CD4-positive, alpha-beta memory T cell (primary cell): ENCODE measurements around the gene GRIP1. TPM values are rescaled to one million over a fixed set of nuclear protein-coding genes. Genes with fewer than 3 reads are reported as not detected.
"Not testable (repeated sequence)": the region's sequence is repeated elsewhere in the genome, so short reads cannot be mapped to it uniquely, and the experiment has no call there.

Experiments used
- CTCF ChIA-PET: fragments of 350-600 bp; sonication (Branson Sonifier 250); formaldehyde crosslinking; loops from one replicate; lab custom pipeline; 2021; ENCODE audit warnings: inconsistent platforms; ENCODE audit not compliant: partially characterized antibody; lab: Charles Lee
- POLR2A ChIA-PET: fragments of 350-600 bp; sonication (Branson Sonifier 250); formaldehyde crosslinking; loops from one replicate; lab custom pipeline; 2021; ENCODE audit not compliant: partially characterized antibody; lab: Charles Lee
- DNase-seq, 5 donors: peaks; one replicate each; pipeline versions ENCODE4 v3.0.0 to v3.0.0-alpha.2; 2020 to 2022; ENCODE audit warnings: mixed read lengths in 1 of 5
- H3K27ac ChIP-seq: one replicate; pipeline ENCODE4 v1.7.0; 2013; ENCODE audit warnings: low read depth, low read length
- H3K27me3 ChIP-seq: 2 replicates; pipeline ENCODE4 v1.7.0; 2013; ENCODE audit warnings: mild to moderate bottlenecking, low read length, moderate library complexity; ENCODE audit not compliant: insufficient read depth
- H3K36me3 ChIP-seq: 2 replicates; pipeline ENCODE4 v1.7.0; 2013; ENCODE audit warnings: mild to moderate bottlenecking, low read length, moderate library complexity; ENCODE audit not compliant: insufficient read depth
- H3K4me1 ChIP-seq: 2 replicates; pipeline ENCODE4 v1.7.0; 2013; ENCODE audit warnings: mild to moderate bottlenecking, low read length, moderate library complexity; ENCODE audit not compliant: insufficient read depth
- H3K4me3 ChIP-seq, 2 donors: one replicate each; pipeline ENCODE4 v1.7.0; 2013; ENCODE audit warnings: low read length in 2 of 2, mild to moderate bottlenecking in 1 of 2
- H3K9me3 ChIP-seq, 2 donors: one replicate each; pipeline ENCODE4 v1.7.0; 2013; ENCODE audit warnings: low read length in 2 of 2, control low read depth in 1 of 2; ENCODE audit not compliant: control insufficient read depth in 1 of 2
- H3K27ac Mint-ChIP-seq, 7 donors: one replicate each; pipeline ENCODE4 v1.8.0; 2020 to 2021; ENCODE audit warnings: mixed read lengths in 7 of 7, mild to moderate bottlenecking in 6 of 7, inconsistent platforms in 3 of 7, moderate library complexity in 3 of 7
- H3K27me3 Mint-ChIP-seq, 2 donors: one replicate each; pipeline ENCODE4 v1.8.0; 2020 to 2021; ENCODE audit warnings: mixed read lengths in 2 of 2
- H3K36me3 Mint-ChIP-seq, 2 donors: one replicate each; pipeline ENCODE4 v1.8.0; 2020 to 2021; ENCODE audit warnings: mixed read lengths in 2 of 2, inconsistent platforms in 1 of 2, mild to moderate bottlenecking in 1 of 2
- H3K4me1 Mint-ChIP-seq, 4 donors: one replicate each; pipeline ENCODE4 v1.8.0; 2020 to 2021; ENCODE audit warnings: mixed read lengths in 4 of 4, mild to moderate bottlenecking in 1 of 4
- H3K4me3 Mint-ChIP-seq, 8 donors: one replicate each; pipeline ENCODE4 v1.8.0; 2020 to 2021; ENCODE audit warnings: mixed read lengths in 8 of 8, mild to moderate bottlenecking in 7 of 8, moderate library complexity in 6 of 8, inconsistent platforms in 3 of 8
- H3K9me3 Mint-ChIP-seq, 8 donors: one replicate each; pipeline ENCODE4 v1.8.0; 2020 to 2021; ENCODE audit warnings: mixed read lengths in 8 of 8, mild to moderate bottlenecking in 5 of 8, inconsistent platforms in 3 of 8, moderate library complexity in 1 of 8
- intact Hi-C: fragments of 100-400 bp; cut with micrococcal nuclease; formaldehyde crosslinking; loops from one replicate; pipeline ENCODE4 v1.15.1; 2023
- polyA plus RNA-seq, 2 donors: library from polyadenylated mRNA; unstranded; fragments of 300-500 nt; fragmentation: Illumina TruSeq; gene quantifications; one replicate each; pipeline ENCODE4 v1.2.3, GENCODE V29; 2021
- total RNA-seq, 2 experiments: library from RNA; stranded (reverse); gene quantifications; one replicate each; pipeline ENCODE4 v1.2.3, GENCODE V29; 2021

The GRIP1 gene
- total and polyA plus RNA-seq, 4 experiments from 2014 or later: 0.52 to 3.3 (median 1.5) TPM

- H3K27ac ChIP-seq: no peak overlapping the region
- H3K4me3 ChIP-seq: no peak overlapping the region
- Mint-ChIP-seq H3K27ac (no peak overlapping the region), H3K4me3 (no peak overlapping the region), H3K27me3 (peaks cover 0 to 1% of the 10 kb centered on the region in 2 donors), H3K36me3 (no peaks in the 10 kb centered on the region), H3K9me3 (peaks cover 0 to 5% (median 0%) of the 10 kb centered on the region in 8 donors), H3K4me1 (no peaks in the 10 kb centered on the region)
- no peaks in the 10 kb centered on the region for H3K9me3 ChIP-seq
- ChIA-PET CTCF (no interaction called here), POLR2A (no interaction called here)
- no peak for DNase-seq
- no peaks in the 10 kb centered on the region for H3K4me1 ChIP-seq
- intact Hi-C loops: no loop called here
- no peaks in the 10 kb centered on the region for H3K36me3 ChIP-seq
- peaks cover 5% of the 10 kb centered on the region for H3K27me3 ChIP-seq
Observed at GRCh38 chr12:66514581-66514980, 164.3 kb downstream of the GRIP1 start.

- H3K36me3 ChIP-seq: no peaks in the 10 kb centered on the region
- Mint-ChIP-seq H3K9me3 (peaks cover 0 to 5% (median under 1%) of the 10 kb centered on the region in 8 donors), H3K36me3 (no peaks in the 10 kb centered on the region), H3K27me3 (peaks cover 0 to 1% of the 10 kb centered on the region in 2 donors), H3K4me3 (no peak overlapping the region), H3K4me1 (no peaks in the 10 kb centered on the region), H3K27ac (no peak overlapping the region)
- ChIA-PET CTCF (no interaction called here), POLR2A (no interaction called here)
- H3K27ac ChIP-seq: no peak overlapping the region
- intact Hi-C loops: no loop called here
- no peaks in the 10 kb centered on the region for H3K9me3 ChIP-seq
- H3K27me3 ChIP-seq: peaks cover 2% of the 10 kb centered on the region
- no peak overlapping the region for H3K4me3 ChIP-seq
- DNase-seq: no peak
- no peaks in the 10 kb centered on the region for H3K4me1 ChIP-seq
Observed at GRCh38 chr12:66508025-66508424, 170.9 kb downstream of the GRIP1 start.

DNA sequence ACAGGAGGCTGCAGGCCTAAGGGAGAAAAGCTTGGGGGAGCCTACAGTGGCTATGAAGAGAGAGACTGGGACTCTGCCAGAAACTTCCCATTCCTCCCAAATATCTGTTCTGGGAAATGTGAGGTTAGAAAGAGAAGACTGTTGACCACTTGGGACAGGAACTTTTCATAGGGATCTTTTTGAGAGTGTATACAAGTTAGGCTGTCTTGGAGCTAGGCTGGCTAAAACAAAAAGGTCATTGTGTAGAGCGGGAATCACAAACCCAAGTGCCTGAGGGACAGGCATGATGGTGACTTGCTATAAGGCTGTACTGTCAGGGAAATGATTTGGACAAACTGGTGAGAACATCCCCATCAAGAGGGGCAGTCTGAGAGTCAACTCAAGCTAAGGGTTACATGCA lies 175.1 kb downstream of the GRIP1 start:
- H3K27ac ChIP-seq: no peak overlapping the region
- Mint-ChIP-seq H3K4me3 (no peak overlapping the region), H3K4me1 (no peaks in the 10 kb centered on the region), H3K27ac (no peak overlapping the region), H3K9me3 (peaks cover 0 to 5% (median 0%) of the 10 kb centered on the region in 8 donors), H3K27me3 (peaks cover 0 to 5% of the 10 kb centered on the region in 2 donors), H3K36me3 (no peaks in the 10 kb centered on the region)
- ChIA-PET CTCF (no interaction called here), POLR2A (no interaction called here)
- DNase-seq: no peak
- no peak overlapping the region for H3K4me3 ChIP-seq
- no peaks in the 10 kb centered on the region for H3K27me3 ChIP-seq
- no peaks in the 10 kb centered on the region for H3K9me3 ChIP-seq
- H3K36me3 ChIP-seq: no peaks in the 10 kb centered on the region
- intact Hi-C loops: no loop called here
- no peaks in the 10 kb centered on the region for H3K4me1 ChIP-seq

- no peak for DNase-seq
- H3K4me3 Mint-ChIP-seq: no peak overlapping the region
- no peaks in the 10 kb centered on the region for H3K27me3 ChIP-seq
- H3K9me3 ChIP-seq: no peaks in the 10 kb centered on the region
- no peak overlapping the region for H3K27ac ChIP-seq
- CTCF ChIA-PET: no interaction called here
- no peak overlapping the region for H3K27ac Mint-ChIP-seq
- H3K4me1 ChIP-seq: no peaks in the 10 kb centered on the region
- H3K9me3 Mint-ChIP-seq: peaks cover 0 to 5% (median 0%) of the 10 kb centered on the region in 8 donors
- peaks cover 0 to 4% of the 10 kb centered on the region in 2 donors for H3K27me3 Mint-ChIP-seq
- no peaks in the 10 kb centered on the region for H3K4me1 Mint-ChIP-seq
- H3K4me3 ChIP-seq: no peak overlapping the region
- H3K36me3 Mint-ChIP-seq: no peaks in the 10 kb centered on the region
- POLR2A ChIA-PET: interaction anchor here (0.6 kb wide), 1 partner anchor 447 kb away, joined by 3 read pairs; no protein-coding TSS in a partner anchor
- intact Hi-C loops: no loop called here
- no peaks in the 10 kb centered on the region for H3K36me3 ChIP-seq
Observed at GRCh38 chr12:66502911-66503310, 176.0 kb downstream of the GRIP1 start.

- H3K27me3 Mint-ChIP-seq: peaks cover 10 to 11% of the 10 kb centered on the region in 2 donors
- Histone ChIP-seq H3K27me3 (no peaks in the 10 kb centered on the region), H3K4me1 (no peaks in the 10 kb centered on the region), H3K9me3 (no peaks in the 10 kb centered on the region), H3K4me3 (no peak overlapping the region), H3K36me3 (no peaks in the 10 kb centered on the region), H3K27ac (no peak overlapping the region)
- H3K36me3 Mint-ChIP-seq: no peaks in the 10 kb centered on the region
- ChIA-PET POLR2A (no interaction called here), CTCF (no interaction called here)
- no peak overlapping the region for H3K4me3 Mint-ChIP-seq
- DNase-seq: no peak
- H3K4me1 Mint-ChIP-seq: no peaks in the 10 kb centered on the region
- intact Hi-C loops: no loop called here
- H3K27ac Mint-ChIP-seq: no peak overlapping the region
- H3K9me3 Mint-ChIP-seq: peaks cover 0 to 2% (median 0%) of the 10 kb centered on the region in 8 donors
Observed at GRCh38 chr12:66500841-66501240, 178.0 kb downstream of the GRIP1 start.

GRCh38 chr12:66500091-66500490 lies 178.8 kb downstream of the GRIP1 start:
- DNase-seq: no peak
- Histone ChIP-seq H3K36me3 (no peaks in the 10 kb centered on the region), H3K4me3 (no peak overlapping the region), H3K9me3 (no peaks in the 10 kb centered on the region), H3K27ac (no peak overlapping the region), H3K4me1 (no peaks in the 10 kb centered on the region), H3K27me3 (no peaks in the 10 kb centered on the region)
- POLR2A ChIA-PET: no interaction called here
- Mint-ChIP-seq H3K27ac (no peak overlapping the region), H3K36me3 (no peaks in the 10 kb centered on the region), H3K4me1 (no peaks in the 10 kb centered on the region), H3K27me3 (peaks cover 10 to 11% of the 10 kb centered on the region in 2 donors), H3K9me3 (peaks cover 0 to 1% (median 0%) of the 10 kb centered on the region in 8 donors), H3K4me3 (no peak overlapping the region)
- CTCF ChIA-PET: interaction anchor here (0.7 kb wide), 1 partner anchor 13 kb away, joined by 3 read pairs; no protein-coding TSS in a partner anchor
- intact Hi-C loops: no loop called here

DNA sequence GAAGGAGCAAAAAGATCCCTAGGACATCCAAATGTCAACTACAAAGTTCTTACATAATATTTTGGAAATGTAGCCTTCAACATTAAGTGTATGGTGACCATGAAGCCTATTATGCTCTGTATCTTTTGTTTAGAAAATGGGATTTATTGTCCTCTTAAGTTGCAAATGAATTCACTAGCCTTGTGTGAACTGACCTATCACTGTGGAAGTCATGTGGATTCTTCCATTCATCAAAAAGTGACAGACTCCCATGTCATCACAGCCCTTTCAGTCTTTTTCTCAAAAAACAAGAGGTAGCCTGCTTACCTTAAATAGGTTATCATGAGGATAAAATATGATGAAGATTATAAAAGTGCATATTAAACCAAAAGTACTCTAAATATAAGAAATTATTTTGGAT lies 179.9 kb downstream of the GRIP1 start:
- Histone ChIP-seq H3K36me3 (no peaks in the 10 kb centered on the region), H3K27me3 (no peaks in the 10 kb centered on the region), H3K4me1 (no peaks in the 10 kb centered on the region), H3K27ac (no peak overlapping the region), H3K9me3 (no peaks in the 10 kb centered on the region), H3K4me3 (no peak overlapping the region)
- Mint-ChIP-seq H3K4me1 (no peaks in the 10 kb centered on the region), H3K36me3 (no peaks in the 10 kb centered on the region), H3K9me3 (no peaks in the 10 kb centered on the region), H3K27me3 (peaks cover 10 to 11% of the 10 kb centered on the region in 2 donors), H3K27ac (no peak overlapping the region), H3K4me3 (no peak overlapping the region)
- ChIA-PET CTCF (no interaction called here), POLR2A (no interaction called here)
- intact Hi-C loops: no loop called here
- DNase-seq: no peak

DNA sequence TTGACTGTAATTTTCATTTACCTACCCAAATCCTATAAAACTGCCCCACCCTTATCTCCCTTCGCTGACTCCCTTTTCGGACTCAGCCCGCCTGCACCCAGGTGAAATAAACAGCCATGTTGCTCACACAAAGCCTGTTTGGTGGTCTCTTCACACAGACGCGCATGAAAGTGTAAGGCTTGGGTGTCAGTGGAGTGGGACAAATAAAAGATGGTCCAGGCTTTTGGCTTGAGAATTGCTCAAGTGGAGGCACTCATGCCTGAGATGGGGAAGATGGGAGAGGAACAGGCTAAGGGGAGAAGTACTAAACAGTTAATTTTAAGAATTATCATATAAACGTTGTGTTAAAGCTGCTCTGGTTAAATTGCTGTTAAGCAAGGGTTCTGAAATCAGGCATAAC lies 180.8 kb downstream of the GRIP1 start:
- DNase-seq, H3K4me1 ChIP-seq, H3K27ac ChIP-seq, H3K4me3 Mint-ChIP-seq, H3K9me3 ChIP-seq, H3K36me3 ChIP-seq, H3K4me3 ChIP-seq, H3K27me3 ChIP-seq, H3K9me3 Mint-ChIP-seq, H3K36me3 Mint-ChIP-seq, CTCF ChIA-PET, POLR2A ChIA-PET, H3K4me1 Mint-ChIP-seq, intact Hi-C loops, H3K27ac Mint-ChIP-seq: not testable (repeated sequence)
- H3K27me3 Mint-ChIP-seq: peaks cover 10 to 11% of the 10 kb centered on the region in 2 donors
